Adrenal gland (tissue), 5 donors: ENCODE measurements around the gene CCNC.

Experiments
- CTCF ChIP-seq, 6 experiments: fragments of 450-650 bp in 4 of 6; fragments of 200-600 bp in 2 of 6; sonication (generic) in 1 of 6; IDR thresholded peaks; 1 replicate in 5 of 6; 2 replicates in 1 of 6; pipeline versions ENCODE4 v1.5.1 to v1.8.0; 2016 to 2021; ENCODE audit warnings: antibody characterized with exemption in 6 of 6, mild to moderate bottlenecking in 2 of 6, moderate library complexity in 1 of 6
- POLR2A ChIP-seq, 2 donors: fragments of 450-650 bp; IDR thresholded peaks; one replicate each; pipeline ENCODE4 v1.6.1; 2017; ENCODE audit warnings: antibody characterized with exemption in 2 of 2, mild to moderate bottlenecking in 2 of 2, moderate library complexity in 1 of 2
- donor health status: DM: no; HTN: no; CAD: no.

GRCh38 chr6:99613409-99613704, 44.9 kb upstream of the CCNC start:
- TF ChIP-seq POLR2A (IDR thresholded peaks at IDR 0.05), result no peak
- peak in 3 of 6 experiments; percentile 17 to 39 (median 28) for TF ChIP-seq CTCF (IDR thresholded peaks at IDR 0.05)
